ENCODE data around the gene SNX8.

DNA sequence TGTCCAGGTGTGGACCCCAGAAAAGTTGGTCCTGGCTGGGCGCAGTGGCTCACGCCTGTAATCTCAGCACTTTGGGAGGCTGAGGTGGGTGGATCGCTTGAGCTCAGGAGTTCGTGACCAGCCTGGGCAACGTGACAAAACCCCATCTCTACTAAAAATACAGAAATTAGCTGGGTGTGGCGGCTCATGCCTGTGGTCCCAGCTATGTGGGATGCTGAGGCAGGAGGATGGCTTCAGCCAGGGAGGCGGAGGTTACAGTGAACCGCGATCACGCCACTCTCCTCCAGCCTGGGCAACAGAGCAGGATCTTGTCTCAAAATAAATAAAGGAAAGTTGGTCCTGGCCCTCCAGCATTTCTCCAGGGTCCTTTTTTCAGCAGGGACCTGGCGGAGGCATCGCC is 70.8 kb downstream of the SNX8 start:
- TF ChIP-seq ZNF274 (IDR thresholded peaks at IDR 0.05; ENCODE audit: low read depth, low read length) (no peak), YY1 (IDR thresholded peaks at IDR 0.05; ENCODE audit: insufficient read depth, insufficient read length) (no peak)

All from NT2/D1 (cell line).